A673 (cell line): Measurements from ENCODE around the gene LRBA. TPM values are rescaled to one million over a fixed set of nuclear protein-coding genes. Genes with fewer than 3 reads are reported as not detected.
A peak's percentile ranks its signal among the peaks of the same experiment; 100 is the strongest.

ENCODE experiments used
- BruUV-seq: library from RNA; stranded (reverse); fragments of 400-500 nt; replicated peaks from 2 replicates; lab custom pipeline; 2021; lab: Mats Ljungman, UMichigan
- CTCF ChIA-PET: fragments of 300-600 bp; sonication (Branson Sonifier 250); formaldehyde crosslinking; loops from one replicate; lab custom pipeline; 2022; ENCODE audit warnings: antibody characterized with exemption; lab: Charles Lee
- POLR2A ChIA-PET: fragments of 300-600 bp; sonication (Branson Sonifier 250); formaldehyde crosslinking; loops from one replicate; lab custom pipeline; 2022; ENCODE audit warnings: antibody characterized with exemption; ENCODE audit not compliant: low non-redundant PET; lab: Charles Lee
- DNase-seq: peaks from one replicate; pipeline ENCODE4 v3.0.0-alpha.2; 2015; ENCODE audit warnings: low spot score
- H3K27ac ChIP-seq: fragments of 200-600 bp; sonication (generic); 2 replicates; pipeline ENCODE4 v1.5.1; 2016; ENCODE audit warnings: mixed run types, low read depth, mild to moderate bottlenecking, mixed read lengths, antibody characterized with exemption, low read length; ENCODE audit not compliant: poor library complexity, severe bottlenecking
- H3K27me3 ChIP-seq: fragments of 200-600 bp; sonication (generic); replicated peaks from 2 replicates; pipeline ENCODE4 v1.6.1; 2017; ENCODE audit warnings: mixed run types, low read depth, mild to moderate bottlenecking, mixed read lengths, antibody characterized with exemption, low read length; ENCODE audit not compliant: insufficient read depth, poor library complexity
- H3K36me3 ChIP-seq: fragments of 200-600 bp; sonication (generic); 2 replicates; pipeline ENCODE4 v1.6.1; 2016; ENCODE audit warnings: mixed run types, mild to moderate bottlenecking, mixed read lengths, antibody characterized with exemption, low read length; ENCODE audit not compliant: insufficient read depth, poor library complexity, severe bottlenecking
- H3K4me1 ChIP-seq: fragments of 200-600 bp; sonication (generic); 2 replicates; pipeline ENCODE4 v1.6.1; 2017; ENCODE audit warnings: mixed run types, mild to moderate bottlenecking, mixed read lengths, antibody characterized with exemption, low read length; ENCODE audit not compliant: insufficient read depth, poor library complexity, severe bottlenecking
- H3K4me3 ChIP-seq: fragments of 200-600 bp; sonication (generic); 2 replicates; pipeline ENCODE4 v1.5.1; 2016; ENCODE audit warnings: low read depth, mixed run types, mild to moderate bottlenecking, mixed read lengths, low read length; ENCODE audit not compliant: poor library complexity, severe bottlenecking
- H3K9me3 ChIP-seq: fragments of 200-600 bp; sonication (generic); 2 replicates; pipeline ENCODE4 v1.6.1; 2016; ENCODE audit warnings: mixed run types, low read depth, mild to moderate bottlenecking, mixed read lengths, antibody characterized with exemption, low read length; ENCODE audit not compliant: poor library complexity, severe bottlenecking
- CTCF ChIP-seq: fragments of 300-800, 200-600 bp; sonication (generic); conservative IDR thresholded peaks from 2 replicates; pipeline ENCODE4 v1.5.1; 2017; ENCODE audit warnings: low read depth, mild to moderate bottlenecking, antibody characterized with exemption, low read length, moderate library complexity, mixed read lengths
- EZH2 ChIP-seq: fragments of 200-600 bp; sonication (generic); IDR thresholded peaks from 2 replicates; pipeline ENCODE4 v1.6.1; 2017; ENCODE audit warnings: borderline replicate concordance, low read depth, mild to moderate bottlenecking, mixed read lengths, antibody characterized with exemption, low read length; ENCODE audit not compliant: poor library complexity, severe bottlenecking
- intact Hi-C: fragments of 100-400 bp; cut with micrococcal nuclease; formaldehyde crosslinking; loops from one replicate; pipeline ENCODE4 v1.10.0; 2022; ENCODE audit not compliant: unreplicated experiment
- total RNA-seq: library from RNA; stranded (reverse); gene quantifications from 2 replicates; pipeline ENCODE4 v1.2.3, GENCODE V29; 2021

The LRBA gene
- total RNA-seq, 1 experiment from 2014 or later, result 35.7 TPM

DNA sequence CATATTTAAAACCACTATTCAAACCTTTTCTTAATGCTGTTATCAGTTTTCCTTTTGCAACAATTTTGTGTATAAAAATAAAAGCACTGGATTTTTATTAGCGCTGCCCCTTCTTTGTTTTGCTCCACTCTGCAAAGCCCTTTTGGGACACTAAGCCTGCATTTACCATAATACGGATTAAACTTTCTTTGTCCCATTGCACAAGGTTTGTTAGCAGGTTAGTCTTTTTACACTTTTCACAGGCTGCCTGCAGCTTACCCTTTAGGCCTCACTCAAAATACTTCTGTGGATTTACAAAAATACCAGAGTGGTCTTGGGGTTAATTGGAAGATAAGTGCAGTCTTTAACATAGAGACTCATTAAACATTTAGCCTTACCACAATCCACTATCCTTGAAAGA, 468.8 kb downstream of the LRBA start:
- intact Hi-C loops, result no loop called here
- CTCF ChIA-PET, result no interaction called here

DNA sequence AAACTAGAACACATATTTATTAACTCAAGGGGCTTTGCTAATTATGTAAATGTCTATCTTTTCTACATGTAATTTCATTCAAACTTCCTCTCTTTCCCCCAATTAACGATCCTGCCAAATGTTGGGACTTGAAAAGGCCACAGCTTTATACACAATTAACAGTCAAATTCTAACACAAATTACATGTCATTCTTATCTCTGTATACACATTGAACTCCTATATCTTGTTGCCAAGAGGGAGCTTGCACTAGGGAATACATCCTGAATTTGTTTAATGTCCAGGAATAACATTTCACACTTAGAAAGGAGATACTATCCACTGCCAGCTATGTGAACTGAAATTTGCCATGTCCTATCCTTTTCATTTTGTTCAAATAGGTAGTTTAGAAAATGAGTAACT, 472.0 kb downstream of the LRBA start:
- ChIA-PET POLR2A (no interaction called here), CTCF (no interaction called here)

More for the DNA sequence above, 468.8 kb downstream of the LRBA start:
- TF ChIP-seq EZH2 (no peak), CTCF (no peak)
- Histone ChIP-seq H3K4me1 (peaks cover 24% of the 10 kb centered on the region), H3K36me3 (no peaks in the 10 kb centered on the region), H3K4me3 (no peak overlapping the region), H3K9me3 (no peaks in the 10 kb centered on the region), H3K27me3 (no peaks in the 10 kb centered on the region), H3K27ac (no peak overlapping the region)
- peak; percentile 23 for DNase-seq
- BruUV-seq, result no TSS peak
- POLR2A ChIA-PET, result no interaction called here

GRCh38 chr4:150541681-150542080, 473.4 kb downstream of the LRBA start:
- POLR2A ChIA-PET, result no interaction called here
- no peak for DNase-seq
- H3K36me3 ChIP-seq, result no peaks in the 10 kb centered on the region
- BruUV-seq, result no TSS peak
- no peak overlapping the region for H3K4me3 ChIP-seq
- H3K27me3 ChIP-seq, result no peaks in the 10 kb centered on the region
- H3K27ac ChIP-seq, result no peak overlapping the region
- CTCF ChIA-PET, result no interaction called here
- no peak for TF ChIP-seq CTCF
- TF ChIP-seq EZH2, result no peak
- peaks cover 10% of the 10 kb centered on the region for H3K4me1 ChIP-seq
- no peaks in the 10 kb centered on the region for H3K9me3 ChIP-seq
- intact Hi-C loops, result no loop called here

More for the DNA sequence above, 472.0 kb downstream of the LRBA start:
- intact Hi-C loops, result no loop called here
- Histone ChIP-seq H3K4me3 (no peak overlapping the region), H3K27me3 (no peaks in the 10 kb centered on the region), H3K36me3 (no peaks in the 10 kb centered on the region), H3K27ac (no peak overlapping the region), H3K4me1 (peaks cover 23% of the 10 kb centered on the region), H3K9me3 (no peaks in the 10 kb centered on the region)
- no peak for TF ChIP-seq EZH2
- no peak for TF ChIP-seq CTCF
- BruUV-seq, result no TSS peak
- DNase-seq, result no peak
